CD14-positive monocyte (primary cell): ENCODE data around the gene ARL15. TPM values are rescaled to one million over a fixed set of nuclear protein-coding genes. Genes with fewer than 3 reads are reported as not detected.

ENCODE experiments used
- DNase-seq, 3 donors: peaks; one replicate each; pipeline ENCODE4 v3.0.0-alpha.2; 2011 to 2022
- H2AFZ ChIP-seq: 2 replicates; pipeline ENCODE4 v1.6.0; 2012; ENCODE audit warnings: mild to moderate bottlenecking, low read depth, low read length, inconsistent platforms; ENCODE audit not compliant: insufficient read depth, poor library complexity, severe bottlenecking
- H3K27ac ChIP-seq, 2 donors: 1 replicate in 1 of 2; 2 replicates in 1 of 2; pipeline ENCODE4 v1.5.1; 2012 to 2013; ENCODE audit warnings: low read length in 2 of 2, control low read depth in 1 of 2, inconsistent platforms in 1 of 2, low read depth in 1 of 2, mild to moderate bottlenecking in 1 of 2
- H3K27me3 ChIP-seq, 2 donors: one replicate each; pipeline versions ENCODE4 v1.6.0 to v1.6.1; 2011 to 2013; ENCODE audit warnings: low read length in 2 of 2; ENCODE audit not compliant: control insufficient read depth in 2 of 2, insufficient read depth in 2 of 2
- H3K36me3 ChIP-seq, 2 donors: replicated peaks in 1 of 2; 1 replicate in 1 of 2; 2 replicates in 1 of 2; pipeline versions ENCODE4 v1.5.1 to v1.6.1; 2012 to 2013; ENCODE audit warnings: low read length in 2 of 2, control low read depth in 1 of 2, inconsistent platforms in 1 of 2, mild to moderate bottlenecking in 1 of 2; ENCODE audit not compliant: insufficient read depth in 2 of 2, control insufficient read depth in 1 of 2
- H3K4me1 ChIP-seq, 2 donors: 1 replicate in 1 of 2; 2 replicates in 1 of 2; pipeline versions ENCODE4 v1.5.1 to v1.6.1; 2012 to 2013; ENCODE audit warnings: low read length in 2 of 2, control low read depth in 1 of 2, inconsistent platforms in 1 of 2, mild to moderate bottlenecking in 1 of 2, moderate library complexity in 1 of 2; ENCODE audit not compliant: insufficient read depth in 2 of 2, control insufficient read depth in 1 of 2
- H3K4me2 ChIP-seq: replicated peaks from 2 replicates; pipeline ENCODE3; 2012; ENCODE audit warnings: low read length, moderate library complexity, mild to moderate bottlenecking; ENCODE audit not compliant: poor library complexity, severe bottlenecking; ENCODE audit errors: extremely low read depth
- H3K4me3 ChIP-seq, 3 experiments: fragments of 200-600 bp in 1 of 3; sonication (generic) in 1 of 3; replicated peaks in 1 of 3; 1 replicate in 2 of 3; 2 replicates in 1 of 3; pipeline ENCODE4 v1.5.1; 2011 to 2013; ENCODE audit warnings: low read length in 3 of 3, mild to moderate bottlenecking in 3 of 3, control low read depth in 2 of 3, low read depth in 2 of 3, inconsistent platforms in 1 of 3, moderate library complexity in 1 of 3
- H3K79me2 ChIP-seq: 2 replicates; pipeline ENCODE4 v1.6.0; 2012; ENCODE audit warnings: mild to moderate bottlenecking, control low read depth, inconsistent platforms, low read length, moderate library complexity; ENCODE audit not compliant: insufficient read depth
- H3K9ac ChIP-seq: 2 replicates; pipeline ENCODE4 v1.6.0; 2017; ENCODE audit warnings: low read length, mild to moderate bottlenecking; ENCODE audit not compliant: insufficient read depth, poor library complexity, severe bottlenecking
- H3K9me3 ChIP-seq, 2 donors: replicated peaks in 1 of 2; 1 replicate in 1 of 2; 2 replicates in 1 of 2; pipeline versions ENCODE4 v1.5.1 to v1.6.1; 2012 to 2013; ENCODE audit warnings: low read length in 2 of 2, control low read depth in 1 of 2; ENCODE audit not compliant: control insufficient read depth in 1 of 2, insufficient read depth in 1 of 2
- H4K20me1 ChIP-seq: 2 replicates; pipeline ENCODE4 v1.6.0; 2012; ENCODE audit warnings: mild to moderate bottlenecking, low read length, control low read depth, moderate library complexity; ENCODE audit not compliant: insufficient read depth
- H3K27ac Mint-ChIP-seq, 7 donors: one replicate each; pipeline ENCODE4 v1.8.0; 2020; ENCODE audit warnings: mild to moderate bottlenecking in 7 of 7, mixed read lengths in 7 of 7, moderate library complexity in 6 of 7, inconsistent platforms in 2 of 7
- H3K27me3 Mint-ChIP-seq, 3 donors: one replicate each; pipeline ENCODE4 v1.8.0; 2021 to 2022; ENCODE audit warnings: low read depth in 3 of 3, mild to moderate bottlenecking in 3 of 3, mixed read lengths in 3 of 3, moderate library complexity in 3 of 3, inconsistent platforms in 1 of 3
- H3K36me3 Mint-ChIP-seq, 2 donors: one replicate each; pipeline ENCODE4 v1.8.0; 2020; ENCODE audit warnings: mixed read lengths in 2 of 2, inconsistent platforms in 1 of 2, mild to moderate bottlenecking in 1 of 2
- H3K4me1 Mint-ChIP-seq: one replicate; pipeline ENCODE4 v1.8.0; 2020; ENCODE audit warnings: mild to moderate bottlenecking, mixed read lengths
- H3K4me3 Mint-ChIP-seq, 2 donors: one replicate each; pipeline ENCODE4 v1.8.0; 2020; ENCODE audit warnings: mild to moderate bottlenecking in 2 of 2, mixed read lengths in 2 of 2, moderate library complexity in 1 of 2
- H3K9me3 Mint-ChIP-seq, 7 donors: one replicate each; pipeline ENCODE4 v1.8.0; 2020 to 2022; ENCODE audit warnings: mixed read lengths in 7 of 7, mild to moderate bottlenecking in 6 of 7, moderate library complexity in 6 of 7, inconsistent platforms in 2 of 7
- WGBS: methylation state at CpG from one replicate; pipeline ENCODE4 v1.1.5; 2013; ENCODE audit warnings: missing lambda C conversion rate; ENCODE audit not compliant: insufficient coverage; 5-methylcytosine and 5-hydroxymethylcytosine counted together
- intact Hi-C, 2 donors: fragments of 100-400 bp; cut with micrococcal nuclease; formaldehyde crosslinking; loops; one replicate each; pipeline versions ENCODE4 v1.15.0 to v1.15.1; 2023
- polyA plus RNA-seq, 3 donors: library from polyadenylated mRNA; depleted of rRNA in 1 of 3; unstranded in 2 of 3; stranded (reverse) in 1 of 3; fragments of 300-500 nt in 2 of 3; fragments of >200 nt in 1 of 3; fragmentation: Illumina TruSeq in 2 of 3; gene quantifications; 1 replicate in 2 of 3; 2 replicates in 1 of 3; pipeline ENCODE4 v1.2.3, GENCODE V29; 2012 to 2021
- TF ChIP-seq, protein P1 (sequence below): fragments of 200-600 bp; IDR thresholded peaks from one replicate; pipeline ENCODE4 v1.8.0; 2022; ENCODE audit warnings: antibody characterized with exemption, mild to moderate bottlenecking

ARL15 gene
- polyA plus RNA-seq, 3 donors: 10.5 to 27.6 (median 18.0) TPM

DNA sequence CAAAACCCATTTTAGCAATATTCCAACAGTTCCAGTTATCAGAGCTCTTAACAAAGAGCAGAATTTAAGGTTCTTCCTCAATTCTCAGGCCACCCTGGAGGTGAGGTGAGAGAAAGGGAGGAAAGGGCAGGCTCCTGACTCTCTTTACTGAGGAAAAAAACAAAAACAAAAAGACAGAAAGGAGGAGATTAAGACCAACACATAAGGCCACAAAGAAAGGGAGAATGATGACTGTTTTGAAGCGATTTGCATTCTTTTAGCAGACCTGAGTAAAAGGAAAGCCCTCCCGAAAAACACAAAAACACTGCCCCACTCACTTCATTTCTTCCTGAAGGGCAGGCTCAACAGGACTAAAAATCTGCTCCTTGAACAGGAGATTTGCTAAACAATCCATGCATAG is 300.5 kb downstream of the ARL15 start:
- Histone ChIP-seq H3K27ac (no peak overlapping the region), H3K79me2 (no peaks in the 10 kb centered on the region), H2AFZ (no peak overlapping the region), H3K36me3 (no peaks in the 10 kb centered on the region), H3K27me3 (no peaks in the 10 kb centered on the region), H3K9ac (no peak overlapping the region), H3K9me3 (peaks cover 9 to 12% of the 10 kb centered on the region in 2 donors), H3K4me2 (no peak overlapping the region), H3K4me1 (peaks cover 5 to 9% of the 10 kb centered on the region in 2 donors), H3K4me3 (no peak overlapping the region), H4K20me1 (no peaks in the 10 kb centered on the region)
- TF ChIP-seq, protein P1, sequence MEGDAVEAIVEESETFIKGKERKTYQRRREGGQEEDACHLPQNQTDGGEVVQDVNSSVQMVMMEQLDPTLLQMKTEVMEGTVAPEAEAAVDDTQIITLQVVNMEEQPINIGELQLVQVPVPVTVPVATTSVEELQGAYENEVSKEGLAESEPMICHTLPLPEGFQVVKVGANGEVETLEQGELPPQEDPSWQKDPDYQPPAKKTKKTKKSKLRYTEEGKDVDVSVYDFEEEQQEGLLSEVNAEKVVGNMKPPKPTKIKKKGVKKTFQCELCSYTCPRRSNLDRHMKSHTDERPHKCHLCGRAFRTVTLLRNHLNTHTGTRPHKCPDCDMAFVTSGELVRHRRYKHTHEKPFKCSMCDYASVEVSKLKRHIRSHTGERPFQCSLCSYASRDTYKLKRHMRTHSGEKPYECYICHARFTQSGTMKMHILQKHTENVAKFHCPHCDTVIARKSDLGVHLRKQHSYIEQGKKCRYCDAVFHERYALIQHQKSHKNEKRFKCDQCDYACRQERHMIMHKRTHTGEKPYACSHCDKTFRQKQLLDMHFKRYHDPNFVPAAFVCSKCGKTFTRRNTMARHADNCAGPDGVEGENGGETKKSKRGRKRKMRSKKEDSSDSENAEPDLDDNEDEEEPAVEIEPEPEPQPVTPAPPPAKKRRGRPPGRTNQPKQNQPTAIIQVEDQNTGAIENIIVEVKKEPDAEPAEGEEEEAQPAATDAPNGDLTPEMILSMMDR: no peak
- DNase-seq: no peak
- H3K27me3 Mint-ChIP-seq: no peaks in the 10 kb centered on the region
- peaks cover 0 to 12% of the 10 kb centered on the region in 2 donors for H3K36me3 Mint-ChIP-seq
- intact Hi-C loops: no loop called here
- peaks cover 8 to 17% (median 16%) of the 10 kb centered on the region in 7 donors for H3K9me3 Mint-ChIP-seq
- no peak overlapping the region for H3K27ac Mint-ChIP-seq
- no peak overlapping the region for H3K4me3 Mint-ChIP-seq
- peaks cover 13% of the 10 kb centered on the region for H3K4me1 Mint-ChIP-seq
- no CpG with 5 or more reads among the region's 2 CpGs for WGBS

DNA sequence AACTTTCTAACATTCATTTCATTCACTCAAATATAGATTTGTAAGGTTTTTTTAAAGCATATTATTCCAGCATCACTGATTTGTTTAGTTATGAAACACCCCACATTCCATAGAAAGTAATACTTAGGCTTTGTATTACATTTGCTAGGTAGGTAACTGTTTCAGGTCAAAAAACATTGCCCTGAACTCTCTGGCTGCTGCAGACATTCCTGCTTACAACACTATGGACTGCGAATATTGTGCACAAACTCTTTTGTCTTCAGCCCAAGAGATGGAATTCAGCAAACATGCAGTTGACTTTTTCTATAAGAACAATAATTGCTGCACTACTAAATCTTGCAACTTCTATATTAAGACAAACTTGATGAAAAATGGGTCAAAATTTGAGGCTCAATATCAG is 301.0 kb downstream of the ARL15 start:
- Histone ChIP-seq H3K4me3 (no peak overlapping the region), H3K36me3 (no peaks in the 10 kb centered on the region), H3K4me2 (no peak overlapping the region), H3K27me3 (no peaks in the 10 kb centered on the region), H3K27ac (no peak overlapping the region), H2AFZ (no peak overlapping the region), H3K79me2 (no peaks in the 10 kb centered on the region), H3K9ac (no peak overlapping the region), H3K4me1 (peaks cover 5 to 9% of the 10 kb centered on the region in 2 donors), H4K20me1 (no peaks in the 10 kb centered on the region), H3K9me3 (peaks cover 5 to 8% of the 10 kb centered on the region in 2 donors)
- peaks cover 0 to 8% of the 10 kb centered on the region in 2 donors for H3K36me3 Mint-ChIP-seq
- WGBS: no CpG with 5 or more reads among the region's 1 CpG
- peaks cover 13% of the 10 kb centered on the region for H3K4me1 Mint-ChIP-seq
- no peak for DNase-seq
- TF ChIP-seq, protein P1: no peak
- no peaks in the 10 kb centered on the region for H3K27me3 Mint-ChIP-seq
- intact Hi-C loops: no loop called here
- no peak overlapping the region for H3K4me3 Mint-ChIP-seq
- no peak overlapping the region for H3K27ac Mint-ChIP-seq
- peaks cover 4 to 12% (median 11%) of the 10 kb centered on the region in 7 donors for H3K9me3 Mint-ChIP-seq
